ENCODE measurements around the gene HSFX3.
"Not testable (repeated sequence)": the region's sequence is repeated elsewhere in the genome, so short reads cannot be mapped to it uniquely, and the experiment has no call there.

Gene HSFX3

GRCh38 chrX:149541521-149542047 lies 8.1 kb downstream of the HSFX3 start:
- DNase-seq: no peak

GRCh38 chrX:149540621-149541520 lies 8.9 kb downstream of the HSFX3 start, which contains the start of gene EOLA1:
EOLA1 (plus strand) TSS chrX:149541012; CDS start chrX:149545631, 4,619 bp downstream.
- peak; percentile 93 for DNase-seq

GRCh38 chrX:149540131-149540620 lies 9.5 kb downstream of the HSFX3 start:
- peak; percentile 96 for DNase-seq

GRCh38 chrX:149539283-149540130 lies 10.2 kb downstream of the HSFX3 start:
- DNase-seq: peak; percentile 93

GRCh38 chrX:149537474-149537873 lies 12.2 kb downstream of the HSFX3 start:
- not testable (repeated sequence) for DNase-seq

- not testable (repeated sequence) for DNase-seq
Measured at GRCh38 chrX:149534926-149535602, 14.7 kb downstream of the HSFX3 start.

GRCh38 chrX:149533999-149534398 lies 15.7 kb downstream of the HSFX3 start:
- DNase-seq: not testable (repeated sequence)

- DNase-seq: not testable (repeated sequence)
Measured at GRCh38 chrX:149532868-149533267, 16.9 kb downstream of the HSFX3 start.

GRCh38 chrX:149531599-149531998 lies 18.1 kb downstream of the HSFX3 start:
- no peak for DNase-seq

GRCh38 chrX:149528381-149528780 lies 21.3 kb downstream of the HSFX3 start:
- no peak for DNase-seq

- peak; percentile 52 for DNase-seq
Measured at GRCh38 chrX:149527705-149528104, 22.0 kb downstream of the HSFX3 start.

GRCh38 chrX:149526318-149527033 lies 23.2 kb downstream of the HSFX3 start:
- not testable (repeated sequence) for DNase-seq

- peak; percentile 43 for DNase-seq
Measured at GRCh38 chrX:149525903-149526302, 23.8 kb downstream of the HSFX3 start.

- DNase-seq: peak; percentile 70
Measured at GRCh38 chrX:149525389-149525788, 24.3 kb downstream of the HSFX3 start.

- no peak for DNase-seq
Measured at GRCh38 chrX:149522916-149523315, 26.8 kb downstream of the HSFX3 start.

GRCh38 chrX:149521438-149521837 lies 28.3 kb downstream of the HSFX3 start:
- DNase-seq: peak; percentile 40

- not testable (repeated sequence) for DNase-seq
Measured at GRCh38 chrX:149520636-149521277, 29.0 kb downstream of the HSFX3 start.

- no peak for DNase-seq
Measured at GRCh38 chrX:149518236-149518635, 31.5 kb downstream of the HSFX3 start.

- DNase-seq: no peak
Measured at GRCh38 chrX:149517308-149517707, 32.4 kb downstream of the HSFX3 start.

GRCh38 chrX:149516604-149517003 lies 33.1 kb downstream of the HSFX3 start:
- no peak for DNase-seq

GRCh38 chrX:149515954-149516602 lies 33.6 kb downstream of the HSFX3 start:
- DNase-seq: no peak
